T1000 (cell line): ENCODE data around the gene NABP2.
A peak's percentile ranks its signal among the peaks of the same experiment; 100 is the strongest.

Experiments
- DNase-seq: peaks from one replicate; lab custom pipeline; 2025; ENCODE audit warnings: mixed read lengths; lab: John Stamatoyannopoulos, UW

NABP2 gene

DNA sequence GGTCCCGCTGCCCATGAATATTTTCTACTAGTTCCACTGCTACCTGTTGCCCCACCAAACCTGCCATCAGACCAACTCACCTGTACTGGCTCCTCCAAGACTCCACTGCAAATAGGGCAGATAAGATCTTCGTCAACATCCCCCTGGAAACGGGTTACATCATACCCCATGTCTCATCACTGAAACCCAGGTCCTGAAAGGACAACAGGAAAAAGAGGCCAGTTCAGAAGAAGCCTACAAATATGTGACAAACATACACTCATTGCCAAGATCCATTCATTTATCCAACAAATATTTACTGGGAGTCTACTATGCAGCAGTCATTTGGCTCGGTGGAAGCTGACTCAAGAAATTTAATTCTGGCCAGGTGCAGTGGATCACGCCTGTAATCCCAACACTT, 10.3 kb upstream of the NABP2 start:
- no peak for DNase-seq

DNA sequence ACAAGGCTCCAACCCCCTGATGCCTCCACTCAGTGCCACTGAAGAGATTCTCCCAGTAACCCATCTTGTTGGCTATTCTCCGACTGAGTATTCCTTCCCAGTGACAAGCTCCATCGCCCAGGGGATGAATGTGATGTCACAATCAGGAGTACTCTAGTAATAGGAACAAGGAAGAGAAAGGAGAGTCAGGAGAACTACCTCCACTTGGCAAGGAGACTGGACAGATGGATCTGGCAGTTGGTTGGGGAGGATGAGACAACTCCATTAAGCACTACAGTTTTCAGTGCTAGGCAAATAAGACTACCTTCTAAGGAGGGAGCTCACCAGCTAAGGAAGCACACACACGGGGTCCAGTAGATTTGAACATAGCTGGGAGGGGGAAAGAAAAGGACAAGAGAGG, 7.7 kb upstream of the NABP2 start:
- DNase-seq = no peak

DNA sequence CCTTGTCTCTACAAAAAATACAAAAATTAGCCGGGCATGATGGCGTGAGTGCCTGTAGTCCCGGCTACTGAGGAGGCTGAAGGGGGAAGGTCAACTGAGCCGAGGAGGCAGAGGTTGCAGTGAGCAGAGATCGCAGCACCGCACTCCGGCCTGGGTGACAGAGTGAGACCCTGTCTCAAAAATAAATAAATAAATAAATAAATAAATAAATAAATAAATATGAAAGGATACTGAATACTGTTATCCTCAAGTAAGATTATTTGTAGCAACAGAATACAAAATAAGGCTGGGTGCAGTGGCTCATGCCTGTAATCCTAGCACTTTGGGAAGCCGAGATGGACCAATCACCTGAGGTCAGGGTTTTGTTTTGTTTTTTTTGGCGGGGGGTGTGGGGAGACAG, 4.3 kb upstream of the NABP2 start:
- no peak for DNase-seq

DNA sequence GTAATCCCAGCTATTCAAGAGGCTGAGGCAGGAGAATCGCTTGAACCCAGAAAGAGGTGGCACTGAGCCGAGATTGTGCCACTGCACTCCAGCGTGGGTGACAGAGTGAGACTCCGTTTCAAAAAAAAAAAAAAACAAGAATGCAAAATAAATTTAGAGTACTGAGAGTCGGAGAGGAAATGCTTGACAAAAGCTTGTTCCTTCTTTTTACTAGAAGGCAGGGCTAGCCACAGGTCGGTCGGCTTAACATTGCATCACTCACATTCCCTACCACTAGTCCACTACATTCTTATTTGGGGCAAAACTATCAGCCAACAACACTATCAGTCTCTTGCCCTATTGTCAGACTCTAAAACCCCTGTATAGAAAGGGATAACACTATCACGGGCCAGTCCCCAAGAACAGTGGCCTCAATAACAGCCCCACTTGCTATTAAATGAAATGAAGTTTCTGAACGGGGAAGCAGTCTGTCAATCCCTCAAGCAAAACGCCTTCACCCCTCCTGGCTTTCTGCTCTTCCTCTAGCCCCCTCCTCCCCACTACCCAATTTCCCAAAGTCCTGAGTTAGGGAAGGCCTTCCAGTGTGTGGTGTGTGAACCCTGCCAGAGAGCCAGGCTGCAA, 3.4 kb upstream of the NABP2 start:
- no peak for DNase-seq

DNA sequence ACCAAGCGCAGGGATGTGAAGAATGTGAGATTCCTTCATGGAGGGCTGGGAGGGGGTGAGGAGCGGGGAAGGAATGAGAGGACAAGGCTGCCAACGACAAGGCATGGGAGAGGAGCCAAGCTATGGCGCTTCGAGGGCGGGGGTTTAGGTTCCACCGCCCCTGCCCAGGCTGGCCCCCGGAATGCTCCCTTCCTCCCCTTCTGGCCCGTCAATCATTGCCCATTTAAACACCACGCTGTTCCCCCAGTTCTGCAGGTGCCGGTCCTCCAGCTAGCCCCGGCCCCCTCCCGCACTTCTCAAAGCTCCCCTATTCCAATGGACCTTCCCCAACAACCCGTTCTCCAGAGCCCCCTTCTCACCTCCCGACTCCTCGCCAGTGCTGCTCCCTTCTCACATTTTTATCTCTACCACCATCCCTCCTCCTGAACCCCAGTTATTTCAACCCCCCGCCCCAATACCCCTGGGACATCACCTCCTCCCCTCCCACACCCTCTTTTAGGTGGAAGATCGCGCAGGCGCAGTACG, 2.8 kb upstream of the NABP2 start:
- DNase-seq = no peak

DNA sequence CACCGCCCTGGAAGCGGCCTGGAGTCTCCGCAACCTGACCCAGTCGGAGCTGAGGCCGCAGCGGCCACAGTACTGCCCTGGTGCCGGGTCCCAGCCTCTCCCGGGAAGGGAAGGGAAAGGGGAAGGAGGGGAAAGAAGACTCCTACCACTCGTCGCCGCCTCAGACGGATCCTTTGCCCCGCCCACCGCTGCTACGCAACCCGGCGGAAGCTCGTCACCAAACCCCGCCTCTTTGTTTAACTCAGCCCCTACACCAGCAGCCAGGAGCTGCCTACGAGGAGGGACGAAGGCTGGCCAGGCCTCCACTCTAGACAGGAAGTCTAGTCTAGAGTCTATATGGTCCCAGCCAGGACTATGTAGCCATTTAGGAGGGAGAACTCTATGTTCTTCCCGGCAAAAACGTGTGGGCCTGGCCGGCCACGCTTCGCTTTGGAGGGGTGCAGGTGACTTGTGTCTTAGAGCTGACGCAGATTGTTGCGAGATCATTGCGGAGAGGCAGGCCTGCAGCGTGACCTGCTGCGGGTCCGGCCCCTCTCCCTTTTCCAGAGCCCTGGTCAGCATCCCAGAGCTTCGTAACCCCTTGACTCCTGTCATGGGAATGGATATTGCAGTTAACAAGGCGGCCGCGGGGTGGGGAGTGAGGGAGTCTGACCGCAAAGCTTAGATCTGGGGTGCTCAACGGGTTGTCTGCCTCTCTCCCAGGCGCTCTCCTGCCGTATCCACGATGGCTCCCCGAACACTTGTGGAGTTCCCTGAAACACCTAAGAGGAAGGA, 2.2 kb upstream of the NABP2 start, which contains the start of gene RNF41:
TSS of gene RNF41 (minus strand) at position 166 of the 774 bp plus-strand sequence. CDS start 7,875 bp downstream, outside the sequence.
- peak; percentile 95 for DNase-seq

DNA sequence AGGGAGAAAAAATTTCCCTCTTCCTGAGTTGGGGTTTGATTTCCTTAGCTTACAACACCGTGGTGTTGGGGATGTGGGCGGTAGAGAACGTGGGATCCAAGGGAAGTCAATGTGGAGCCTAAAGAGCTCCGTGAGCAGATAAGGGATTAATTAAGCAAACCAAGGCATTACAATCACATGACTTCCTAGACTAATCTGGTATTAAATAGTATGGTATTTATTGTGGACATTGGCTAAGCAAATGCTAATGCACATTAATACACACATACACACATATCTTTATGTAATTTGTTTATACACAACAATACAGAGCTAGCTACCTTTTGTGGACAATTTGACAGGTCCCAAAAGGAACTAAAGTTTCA, 1.6 kb upstream of the NABP2 start:
- DNase-seq = no peak

DNA sequence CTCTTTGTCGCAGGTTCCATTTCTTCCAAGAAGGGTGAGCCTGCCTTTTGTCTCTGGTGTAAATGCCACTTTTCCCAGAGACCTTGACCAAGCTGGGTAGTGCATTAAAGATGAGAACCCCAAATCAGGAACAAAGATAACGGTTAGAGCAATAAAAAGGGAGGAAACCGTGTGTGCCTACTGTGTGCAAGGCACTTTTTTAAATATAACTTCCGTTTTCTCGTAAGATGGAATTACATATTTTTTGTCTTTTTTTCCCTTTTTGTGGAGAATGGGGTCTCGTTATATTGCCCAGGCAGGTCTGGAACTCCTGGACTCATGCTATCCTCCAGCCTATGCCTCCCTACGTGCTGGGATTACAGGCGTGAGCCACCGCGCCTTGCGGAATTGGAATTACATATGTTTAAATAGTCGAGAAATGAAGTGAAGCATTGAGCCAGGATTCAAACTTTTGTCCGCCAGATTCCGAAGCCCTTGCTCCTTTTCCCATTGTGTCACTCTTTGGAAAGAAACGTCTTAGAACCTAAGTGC, 506 bp upstream of the NABP2 start:
- DNase-seq = no peak

DNA sequence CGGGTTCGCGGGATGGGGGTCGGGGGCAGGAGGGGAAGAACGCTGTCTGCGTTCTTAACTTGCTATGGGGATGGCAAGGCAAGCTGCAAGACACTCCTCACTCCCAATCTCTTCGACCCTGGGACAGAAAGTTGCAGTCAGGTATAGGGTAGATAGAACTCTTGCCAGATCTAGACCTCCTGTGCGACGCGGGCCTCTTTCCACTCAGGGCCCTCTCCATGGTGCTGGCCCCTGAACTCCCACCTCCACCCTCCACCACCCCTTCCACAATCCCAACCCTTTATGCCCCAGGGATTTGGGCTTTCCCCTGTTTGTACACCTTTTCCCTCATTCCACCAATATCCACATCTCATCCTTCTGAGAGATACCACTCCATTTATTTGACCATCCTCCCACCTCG, 812 bp downstream of the NABP2 start:
- DNase-seq = no peak

DNA sequence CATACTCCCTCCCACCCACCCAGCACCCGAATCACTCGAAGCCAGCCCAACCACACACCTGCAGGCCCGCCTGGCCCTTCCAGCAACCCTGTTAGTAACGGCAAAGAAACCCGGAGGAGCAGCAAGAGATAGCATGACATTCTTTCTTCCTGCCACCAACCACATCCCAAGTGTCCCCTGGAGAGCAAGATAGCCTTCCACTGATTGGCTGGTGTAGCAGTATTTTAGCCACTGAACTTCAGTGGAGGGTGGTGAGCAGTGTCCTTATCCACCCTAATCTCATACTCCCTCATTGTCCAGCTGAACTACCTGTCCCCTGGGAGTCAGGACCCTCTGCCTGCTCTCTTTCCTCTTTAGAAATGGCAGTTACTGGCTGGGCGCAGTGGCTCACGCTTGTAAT, 4.9 kb downstream of the NABP2 start:
- DNase-seq = no peak

DNA sequence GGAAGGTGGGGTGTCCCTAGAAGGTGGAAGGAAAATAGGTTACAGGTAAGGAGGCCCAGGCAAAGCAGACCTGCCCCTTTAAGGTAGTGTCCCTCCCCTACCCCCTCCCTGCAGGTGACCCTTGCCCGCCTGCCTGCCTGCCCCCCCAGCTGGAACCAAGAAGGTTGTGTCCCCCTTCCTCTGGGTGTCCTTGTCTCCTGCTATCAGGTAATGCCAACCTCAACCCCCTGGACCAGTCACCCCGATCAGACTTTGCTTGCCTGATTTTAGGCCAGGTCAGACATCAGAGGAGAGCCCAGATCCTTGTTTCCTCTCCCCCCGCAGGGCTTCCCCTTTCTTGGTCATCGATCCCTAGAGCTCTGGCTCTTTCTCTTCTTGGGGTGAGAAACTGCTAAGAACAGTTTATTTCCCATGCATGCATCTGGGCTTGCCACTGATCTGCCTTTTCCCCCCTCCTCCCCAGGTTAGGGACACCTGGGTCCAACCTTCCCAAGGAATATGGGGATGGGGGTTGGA, 5.8 kb downstream of the NABP2 start, which contains the start of gene SLC39A5:
TSS of gene SLC39A5 (plus strand) at position 136 of the 516 bp plus-strand sequence. CDS start 1,224 bp downstream, outside the sequence.
- DNase-seq = no peak

DNA sequence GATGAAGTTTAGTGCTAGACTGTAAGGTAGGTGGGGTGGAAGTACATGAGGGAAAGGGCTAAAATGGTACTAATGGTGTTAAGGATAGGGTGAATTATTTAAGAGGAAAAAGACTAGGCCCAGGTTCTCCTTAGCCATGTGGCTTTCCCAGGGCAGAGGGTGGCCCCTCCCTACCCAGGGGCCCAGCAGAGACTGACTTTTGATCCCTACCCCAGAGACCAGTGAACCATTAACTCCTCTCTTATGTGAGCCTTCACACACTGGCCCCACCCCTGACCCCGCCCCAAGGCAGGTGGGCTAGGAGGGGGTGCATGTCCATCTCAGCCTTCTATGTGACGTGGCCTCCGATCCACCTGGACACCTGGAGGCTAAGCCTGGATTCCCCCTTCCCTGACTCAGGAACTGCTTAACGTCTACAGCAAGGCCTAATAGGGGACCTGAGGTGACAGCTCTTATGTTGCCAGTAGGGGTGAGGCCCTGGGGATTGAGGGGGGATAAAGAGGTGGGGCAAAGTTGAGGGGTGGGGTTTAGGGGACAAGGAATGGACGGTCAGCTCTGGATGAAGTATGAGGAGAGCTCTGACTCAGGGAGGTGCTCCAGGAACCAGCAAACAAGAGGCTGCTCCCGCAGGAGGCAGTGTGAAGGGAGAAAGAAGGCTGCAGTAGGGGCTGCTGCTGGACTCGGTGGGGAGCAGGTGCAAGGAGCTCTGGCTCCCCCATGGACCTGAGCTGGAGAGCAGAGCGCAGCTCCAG, 6.5 kb downstream of the NABP2 start:
- no peak for DNase-seq

DNA sequence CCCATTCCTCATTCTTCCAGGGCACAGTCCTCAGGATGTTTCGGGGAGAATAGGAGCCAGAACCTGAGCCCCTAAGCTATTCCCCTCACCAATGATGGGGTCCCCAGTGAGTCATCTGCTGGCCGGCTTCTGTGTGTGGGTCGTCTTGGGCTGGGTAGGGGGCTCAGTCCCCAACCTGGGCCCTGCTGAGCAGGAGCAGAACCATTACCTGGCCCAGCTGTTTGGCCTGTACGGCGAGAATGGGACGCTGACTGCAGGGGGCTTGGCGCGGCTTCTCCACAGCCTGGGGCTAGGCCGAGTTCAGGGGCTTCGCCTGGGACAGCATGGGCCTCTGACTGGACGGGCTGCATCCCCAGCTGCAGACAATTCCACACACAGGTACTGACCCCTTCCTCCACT, 7.0 kb downstream of the NABP2 start:
- DNase-seq = no peak

DNA sequence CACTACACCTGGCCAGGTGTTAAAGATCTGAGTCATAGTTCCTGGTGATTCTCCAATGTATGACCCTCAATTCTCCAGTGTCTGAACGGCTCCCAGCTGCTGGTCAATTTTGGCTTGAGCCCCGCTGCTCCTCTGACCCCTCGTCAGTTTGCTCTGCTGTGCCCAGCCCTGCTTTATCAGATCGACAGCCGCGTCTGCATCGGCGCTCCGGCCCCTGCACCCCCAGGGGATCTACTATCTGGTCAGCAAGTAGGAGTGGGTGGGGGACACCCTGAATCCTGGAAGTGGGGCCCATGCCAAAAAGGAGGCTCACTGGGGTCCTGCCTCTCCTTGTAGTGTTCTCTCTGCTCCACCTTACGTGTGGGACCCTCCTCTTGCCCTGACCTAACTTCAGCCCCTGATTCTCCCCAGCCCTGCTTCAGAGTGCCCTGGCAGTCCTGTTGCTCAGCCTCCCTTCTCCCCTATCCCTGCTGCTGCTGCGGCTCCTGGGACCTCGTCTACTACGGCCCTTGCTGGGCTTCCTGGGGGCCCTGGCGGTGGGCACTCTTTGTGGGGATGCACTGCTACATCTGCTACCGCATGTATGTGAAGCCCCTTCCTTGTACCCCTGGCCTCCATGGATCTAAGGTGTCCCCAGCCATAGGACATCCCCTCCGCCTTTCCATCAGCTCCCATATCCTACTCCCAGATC, 10.7 kb downstream of the NABP2 start:
- no peak for DNase-seq

DNA sequence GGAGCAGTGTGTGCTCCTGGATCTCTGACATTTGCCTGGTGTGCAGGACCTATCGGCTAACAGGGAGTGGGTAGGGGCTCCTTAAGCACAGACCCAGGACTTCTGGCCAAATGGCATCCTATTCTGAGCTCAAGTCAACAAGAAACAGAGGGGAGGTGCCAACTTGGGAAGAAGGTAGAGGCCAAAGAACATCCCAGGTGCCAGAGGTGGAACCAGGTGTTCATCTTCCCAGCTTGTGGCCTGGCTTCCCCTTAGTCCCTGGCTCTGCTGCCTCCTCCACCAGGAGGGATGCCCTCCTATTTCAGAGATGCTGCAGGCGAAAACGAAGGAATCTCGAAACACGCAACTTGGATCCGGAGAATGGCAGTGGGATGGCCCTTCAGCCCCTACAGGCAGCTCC, 11.9 kb downstream of the NABP2 start:
- no peak for DNase-seq

DNA sequence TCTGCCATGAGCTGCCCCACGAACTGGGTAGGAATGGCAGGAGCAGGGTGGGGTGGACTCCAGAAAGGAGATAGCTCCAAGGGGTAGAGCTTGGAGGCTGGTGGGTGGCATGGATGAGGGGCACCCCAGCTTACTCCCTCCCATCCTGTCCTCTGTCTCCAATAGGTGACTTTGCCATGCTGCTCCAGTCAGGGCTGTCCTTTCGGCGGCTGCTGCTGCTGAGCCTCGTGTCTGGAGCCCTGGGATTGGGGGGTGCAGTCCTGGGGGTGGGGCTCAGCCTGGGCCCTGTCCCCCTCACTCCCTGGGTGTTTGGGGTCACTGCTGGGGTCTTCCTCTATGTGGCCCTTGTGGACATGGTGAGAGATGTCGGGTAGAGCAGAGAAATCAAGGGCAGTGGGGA, 12.8 kb downstream of the NABP2 start:
- DNase-seq = no peak

DNA sequence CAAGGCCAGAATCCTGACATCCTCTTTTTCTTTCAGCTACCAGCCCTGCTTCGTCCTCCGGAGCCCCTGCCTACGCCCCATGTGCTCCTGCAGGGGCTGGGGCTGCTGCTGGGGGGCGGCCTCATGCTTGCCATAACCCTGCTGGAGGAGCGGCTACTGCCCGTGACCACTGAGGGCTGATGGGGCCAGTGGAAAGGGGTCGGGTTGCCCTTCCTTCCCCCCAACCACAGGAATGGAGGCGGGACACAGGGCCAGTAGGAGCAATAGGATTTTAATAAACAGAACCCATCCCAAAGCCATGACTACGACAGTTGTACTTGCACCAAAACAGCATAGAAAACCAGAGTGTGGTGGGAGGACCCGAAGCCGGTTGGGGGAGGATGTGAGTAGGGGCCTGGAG, 13.4 kb downstream of the NABP2 start:
- DNase-seq = no peak

DNA sequence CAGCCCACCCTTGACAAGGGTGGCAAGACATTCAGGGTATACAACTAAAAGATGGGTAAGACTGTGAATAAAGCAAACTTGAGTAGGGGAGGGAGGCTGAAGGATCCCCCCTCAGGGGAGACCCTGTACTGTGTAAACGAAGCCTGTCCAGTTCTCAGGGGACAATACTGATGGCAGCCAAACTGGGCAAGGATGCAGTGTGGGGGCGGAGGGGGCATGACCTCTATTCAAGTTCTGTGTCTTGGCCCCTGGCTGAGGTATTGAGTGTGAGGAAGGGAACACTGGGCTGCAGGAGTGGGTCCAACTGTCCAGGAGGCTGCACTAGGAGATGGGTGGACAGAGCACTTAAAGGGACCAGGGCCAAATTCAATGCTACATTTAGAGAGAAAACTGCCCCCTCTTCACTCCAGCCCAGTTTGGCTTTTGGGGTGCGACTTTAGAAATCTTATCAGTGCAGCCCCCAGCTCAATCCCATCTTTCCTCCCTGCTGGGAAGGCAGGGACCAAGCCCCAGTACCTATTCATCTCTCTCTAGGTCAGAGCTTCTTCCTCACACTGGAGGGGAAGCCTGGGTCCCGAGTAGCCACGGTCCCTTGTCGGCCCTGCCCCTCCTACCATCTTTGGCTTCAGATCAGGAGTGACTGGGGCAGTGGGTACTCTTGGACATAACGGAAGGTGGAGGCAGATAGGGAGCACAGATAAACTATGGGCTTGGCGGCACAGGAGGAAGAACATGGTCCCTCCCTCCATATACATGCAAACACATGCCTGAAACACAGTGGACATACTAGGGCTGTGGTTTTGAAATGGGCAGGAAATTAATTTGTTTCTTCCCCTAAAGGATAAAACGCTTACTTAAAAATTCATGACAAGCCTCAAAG, 17.5 kb downstream of the NABP2 start:
- no peak for DNase-seq

DNA sequence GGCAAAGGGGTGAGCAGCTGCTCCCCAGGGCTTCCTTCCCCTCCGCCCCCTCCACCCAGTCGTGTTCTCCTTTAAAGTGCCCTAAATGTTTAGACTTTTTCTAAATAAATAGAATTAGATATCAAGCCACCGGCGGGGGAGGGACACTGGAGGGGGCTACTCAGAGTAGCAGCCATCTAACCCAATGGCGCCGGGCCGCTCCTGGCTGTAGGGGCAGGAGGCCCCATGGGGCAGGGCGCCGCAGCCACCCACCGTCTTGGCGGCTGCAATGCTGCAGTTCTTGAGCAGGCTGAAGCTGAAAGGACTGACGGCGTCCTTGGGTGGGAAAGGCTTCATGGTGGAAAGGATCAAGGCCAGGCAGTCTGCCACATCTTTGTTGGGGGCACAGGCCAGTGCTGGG, 18.8 kb downstream of the NABP2 start:
- DNase-seq = no peak

DNA sequence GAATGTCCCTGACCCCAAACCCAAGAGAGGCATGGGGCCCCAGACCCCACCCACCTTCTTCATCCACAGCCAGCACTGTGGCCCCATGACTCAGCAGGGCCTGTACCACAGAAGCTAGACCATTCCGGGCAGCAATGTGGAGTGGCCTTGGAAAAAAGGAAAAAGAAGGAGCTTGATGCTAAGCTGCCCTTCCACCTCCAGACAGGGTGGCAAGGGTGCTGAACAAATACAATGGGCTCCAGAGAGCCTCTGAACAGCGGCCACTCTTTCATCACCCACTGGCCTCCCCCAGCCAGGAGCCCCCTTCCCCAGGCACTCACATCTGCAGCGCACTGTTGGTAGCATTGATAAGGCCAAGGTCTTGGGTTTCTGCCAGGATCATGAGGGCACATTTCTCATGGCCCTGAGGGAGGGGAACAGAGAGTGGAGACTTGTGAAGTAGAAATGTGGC, 19.6 kb downstream of the NABP2 start:
- DNase-seq = no peak

DNA sequence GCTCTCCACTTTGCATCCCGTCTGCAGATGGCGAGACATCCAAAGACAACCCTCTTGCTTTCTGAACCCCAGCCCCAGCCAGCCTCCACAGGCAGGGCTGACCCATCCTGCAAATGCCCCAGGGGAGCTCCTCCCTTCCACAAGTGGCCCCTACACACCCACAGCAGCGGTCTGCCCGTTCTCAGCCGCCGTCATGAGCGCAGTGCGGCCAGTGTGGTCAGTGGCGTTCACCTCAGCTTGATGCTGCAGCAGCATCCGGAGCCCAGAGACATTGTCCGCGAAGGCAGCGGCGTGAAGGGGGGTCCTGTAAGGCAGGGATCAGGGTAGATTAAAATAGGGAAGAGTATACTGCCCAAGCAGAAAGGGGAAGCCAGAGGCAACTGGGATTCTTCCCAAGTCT, 20.4 kb downstream of the NABP2 start:
- no peak for DNase-seq
